H1 (cell line): Measurements from ENCODE around the gene ACVR2A. TPM values are rescaled to one million over a fixed set of nuclear protein-coding genes. Genes with fewer than 3 reads are reported as not detected.

ENCODE experiments used
- ATF2 ChIP-seq: IDR thresholded peaks from 2 replicates; pipeline ENCODE4 v1.6.1; 2012; ENCODE audit warnings: low read length, inconsistent platforms
- CEBPB ChIP-seq: IDR thresholded peaks from 2 replicates; pipeline ENCODE4 v1.6.1; 2012; ENCODE audit warnings: low read depth, low read length
- CHD7 ChIP-seq: fragments of 300-600 bp; sonication (generic); IDR thresholded peaks from 2 replicates; pipeline ENCODE4 v1.7.1; 2012; ENCODE audit warnings: low read length, moderate library complexity, mild to moderate bottlenecking, inconsistent platforms; ENCODE audit not compliant: insufficient replicate concordance
- E2F6 ChIP-seq: IDR thresholded peaks from 2 replicates; pipeline ENCODE4 v1.6.1; 2012; ENCODE audit warnings: inconsistent platforms
- EZH2 ChIP-seq: fragments of 200-600 bp; sonication (generic); IDR thresholded peaks from 2 replicates; pipeline ENCODE4 v1.7.1; 2012; ENCODE audit warnings: low read depth, mild to moderate bottlenecking, moderate library complexity, low read length, inconsistent platforms; ENCODE audit not compliant: severe bottlenecking
- RAD21 ChIP-seq, 2 experiments: IDR thresholded peaks in 1 of 2; conservative IDR thresholded peaks in 1 of 2; 2 replicates each; pipeline ENCODE4 v1.6.1; 2011; ENCODE audit warnings: low read depth in 2 of 2, low read length in 2 of 2, improper control_type of control experiment in 1 of 2, inconsistent platforms in 1 of 2, mild to moderate bottlenecking in 1 of 2, moderate library complexity in 1 of 2
- SP2 ChIP-seq: IDR thresholded peaks from 2 replicates; pipeline ENCODE4 v1.6.1; 2012; ENCODE audit warnings: mild to moderate bottlenecking, low read length, inconsistent platforms
- ZNF274 ChIP-seq: IDR thresholded peaks from 2 replicates; pipeline ENCODE4 v1.7.0; 2012; ENCODE audit warnings: low read length, borderline replicate concordance; ENCODE audit errors: extremely low read depth
- polyA plus RNA-seq, 7 experiments: library from polyadenylated mRNA; depleted of rRNA in 3 of 7; stranded (reverse) in 5 of 7; unstranded in 2 of 7; fragments of >200 nt in 5 of 7; fragments of 200-250 nt in 2 of 7; gene quantifications; 1 replicate in 5 of 7; 2 replicates in 1 of 7; 4 replicates in 1 of 7; pipeline versions ENCODE4 v1.2.1 to v1.2.3, GENCODE V29; 2011 to 2013; ENCODE audit warnings: missing spikeins in 2 of 7, mixed read lengths in 2 of 7
- total RNA-seq: library from RNA; stranded (reverse); fragmentation: NEBNext Ultra II Directional; extraction: Animal tissue kit (Norgen Biotek cat#: 25700); gene quantifications from 2 replicates; pipeline ENCODE4 v1.2.1, GENCODE V29; 2021

Gene ACVR2A
- total and polyA plus RNA-seq, 2 of the 8 experiments (the other 6 are each of a cell fraction or from before 2014, with no cell fraction given): 3.4 to 18.1 TPM

GRCh38 chr2:147910990-147911473 is 66.2 kb downstream of the ACVR2A start (continued):
- TF ChIP-seq CHD7: no peak
- no peak for TF ChIP-seq CEBPB
- TF ChIP-seq ZNF274: no peak
- TF ChIP-seq RAD21 (IDR thresholded peaks at IDR 0.05 in 1 of 2, conservative IDR thresholded peaks at IDR 0.05 in 1 of 2; ENCODE audit: low read depth in 2 of 2, low read length in 2 of 2): peak; percentile 85 to 88
- TF ChIP-seq EZH2: no peak
- TF ChIP-seq SP2: no peak
- no peak for TF ChIP-seq E2F6
- no peak for TF ChIP-seq ATF2
